K562 (cell line): ENCODE measurements around the gene PLEKHM3. TPM values are rescaled to one million over a fixed set of nuclear protein-coding genes. Genes with fewer than 3 reads are reported as not detected.

Source experiments
- ATAC-seq: fragments of 200-7000 bp; cut with Tn5 transposase; 3 replicates; pipeline ENCODE4 v1.9.1; 2020; ENCODE audit warnings: moderate library complexity
- BruUV-seq: library from RNA; stranded (reverse); fragments of 400-500 nt; replicated peaks from 2 replicates; lab custom pipeline; 2021; lab: Mats Ljungman, UMichigan
- CTCF ChIA-PET: fragments of 300-600 bp; formaldehyde crosslinking; extraction: SDS; loops from one replicate; lab custom pipeline; 2021; ENCODE audit warnings: low intra/inter-chr PET ratio; lab: Yijun Ruan, JAX
- POLR2A ChIA-PET: fragments of 300-600, 350-650 bp; sonication (Branson Sonifier 250); formaldehyde crosslinking; extraction: SDS; loops from one replicate; lab custom pipeline; 2021; ENCODE audit warnings: antibody characterized with exemption, inconsistent platforms; lab: Yijun Ruan, JAX
- DNase-seq, 4 experiments: peaks; one replicate each; pipeline versions ENCODE4 v3.0.0 to v3.0.0-alpha.2; 2011 to 2018; ENCODE audit warnings: low spot score in 3 of 4, mixed read lengths in 3 of 4; ENCODE audit errors: extremely low read depth in 1 of 4
- FAIRE-seq: peaks from 2 replicates; lab custom pipeline; 2011; peaks lifted over from hg19 to GRCh38; lab: Jason Lieb, UNC
- H2AFZ ChIP-seq: 2 replicates; pipeline ENCODE4 v1.6.0; 2011; ENCODE audit warnings: low read depth, low read length, control low read depth, inconsistent platforms
- H3K27ac ChIP-seq: fragments of 200-600 bp; 3 replicates; pipeline ENCODE4 v1.8.0; 2011; ENCODE audit warnings: low read depth, mild to moderate bottlenecking, control low read depth, inconsistent platforms, low read length, moderate library complexity, mixed read lengths; ENCODE audit errors: extremely low read depth
- H3K27me3 ChIP-seq, 2 experiments: fragments of 300-600 bp in 1 of 2; 2 replicates in 1 of 2; 3 replicates in 1 of 2; pipeline versions ENCODE4 v1.6.0 to v1.8.0; 2011; ENCODE audit warnings: inconsistent platforms in 2 of 2, low read length in 2 of 2, mild to moderate bottlenecking in 1 of 2, mixed read lengths in 1 of 2, moderate library complexity in 1 of 2; ENCODE audit not compliant: control insufficient read depth in 2 of 2, insufficient read depth in 2 of 2
- H3K36me3 ChIP-seq: fragments of 300-600 bp; 3 replicates; pipeline ENCODE4 v1.8.0; 2011; ENCODE audit warnings: mild to moderate bottlenecking, low read length, inconsistent platforms; ENCODE audit not compliant: control insufficient read depth, insufficient read depth
- H3K4me1 ChIP-seq, 2 experiments: fragments of 200-600 bp in 1 of 2; replicated peaks in 1 of 2; 2 replicates in 1 of 2; 3 replicates in 1 of 2; pipeline versions ENCODE4 v1.5.1 to v1.8.0; 2011; ENCODE audit warnings: inconsistent platforms in 2 of 2, low read length in 2 of 2, mild to moderate bottlenecking in 1 of 2, mixed read lengths in 1 of 2, moderate library complexity in 1 of 2; ENCODE audit not compliant: control insufficient read depth in 2 of 2, insufficient read depth in 2 of 2
- H3K4me2 ChIP-seq: 2 replicates; pipeline ENCODE4 v1.6.1; 2011; ENCODE audit warnings: low read length, control low read depth, inconsistent platforms, mixed read lengths; ENCODE audit not compliant: insufficient read depth
- H3K4me3 ChIP-seq: fragments of 200-600 bp; sonication (generic), shearing (Covaris generic); 2 replicates; pipeline ENCODE4 v1.5.1; 2016; ENCODE audit warnings: control low read depth, inconsistent platforms
- H3K79me2 ChIP-seq: fragments of 200-600 bp; 3 replicates; pipeline ENCODE4 v1.8.0; 2011; ENCODE audit warnings: low read length, inconsistent platforms; ENCODE audit not compliant: control insufficient read depth, insufficient read depth
- H3K9ac ChIP-seq, 2 experiments: 2 replicates each; pipeline versions ENCODE4 v1.6.0 to v1.6.1; 2011; ENCODE audit warnings: low read depth in 2 of 2, low read length in 2 of 2, control low read depth in 1 of 2, inconsistent platforms in 1 of 2, mild to moderate bottlenecking in 1 of 2, mixed read lengths in 1 of 2; ENCODE audit not compliant: insufficient read depth in 1 of 2
- H3K9me1 ChIP-seq: one replicate; pipeline ENCODE4 v1.6.0; 2011; ENCODE audit warnings: inconsistent platforms, mild to moderate bottlenecking, low read length, moderate library complexity; ENCODE audit not compliant: control insufficient read depth, insufficient read depth
- H3K9me3 ChIP-seq: replicated peaks from 2 replicates; pipeline ENCODE4 v1.5.1; 2011; ENCODE audit warnings: low read depth, low read length, inconsistent platforms; ENCODE audit not compliant: control insufficient read depth, insufficient read depth
- H4K20me1 ChIP-seq: replicated peaks from 2 replicates; pipeline ENCODE4 v1.6.1; 2011; ENCODE audit warnings: low read length, inconsistent platforms, mixed read lengths; ENCODE audit not compliant: control insufficient read depth, insufficient read depth
- ARID2 ChIP-seq: fragments of 450-650 bp; IDR thresholded peaks from 2 replicates; pipeline ENCODE4 v1.6.1; 2017; ENCODE audit warnings: antibody characterized with exemption, mild to moderate bottlenecking
- CHAMP1 ChIP-seq: fragments of 450-650 bp; IDR thresholded peaks from 2 replicates; pipeline ENCODE4 v1.6.1; 2016; ENCODE audit warnings: mild to moderate bottlenecking
- FOSL1 ChIP-seq: fragments of 200-800 bp; sonication (Bioruptor generic); conservative IDR thresholded peaks from 2 replicates; pipeline ENCODE4 v1.6.1; 2016; ENCODE audit warnings: missing genetic modification characterization, missing compliant biosample characterization
- HEY1 ChIP-seq: fragments of 250-450 bp; sonication (Bioruptor Pico); IDR thresholded peaks from 2 replicates; pipeline ENCODE4 v1.5.0; 2020; ENCODE audit warnings: mild to moderate bottlenecking, moderate library complexity, borderline replicate concordance
- MAFF ChIP-seq: IDR thresholded peaks from 2 replicates; pipeline ENCODE4 v1.6.1; 2012; ENCODE audit warnings: low read length, improper control_type of control experiment
- NELFE ChIP-seq: IDR thresholded peaks from 2 replicates; pipeline ENCODE4 v1.6.1; 2011; ENCODE audit warnings: mild to moderate bottlenecking; ENCODE audit not compliant: insufficient read depth, insufficient read length
- PML ChIP-seq: IDR thresholded peaks from 2 replicates; pipeline ENCODE4 v1.6.1; 2012; ENCODE audit warnings: low read length, inconsistent platforms
- PRMT5 ChIP-seq: sonication (generic); formaldehyde crosslinking; IDR thresholded peaks from 2 replicates; pipeline ENCODE4 v1.5.0; 2020; ENCODE audit warnings: missing genetic modification reagents
- PYGO2 ChIP-seq: fragments of 450-650 bp; IDR thresholded peaks from 2 replicates; pipeline ENCODE4 v1.6.1; 2016; ENCODE audit warnings: mild to moderate bottlenecking, missing genetic modification characterization, moderate library complexity, missing compliant biosample characterization
- RCOR1 ChIP-seq, 2 experiments: IDR thresholded peaks; 2 replicates each; pipeline ENCODE4 v1.6.1; 2012; ENCODE audit warnings: low read depth in 2 of 2, low read length in 2 of 2, borderline replicate concordance in 1 of 2, improper control_type of control experiment in 1 of 2
- RFX7 ChIP-seq: fragments of 250-450 bp; sonication (Bioruptor Pico); IDR thresholded peaks from 2 replicates; pipeline ENCODE4 v1.5.1; 2021; ENCODE audit warnings: mild to moderate bottlenecking
- STAG1 ChIP-seq: sonication (generic); formaldehyde crosslinking; IDR thresholded peaks from 2 replicates; pipeline ENCODE4 v1.5.0; 2020; ENCODE audit warnings: missing genetic modification reagents, borderline replicate concordance
- TCF7L2 ChIP-seq: fragments of 150-350 bp; IDR thresholded peaks from 2 replicates; pipeline ENCODE4 v1.6.1; 2016; ENCODE audit warnings: low read depth, mild to moderate bottlenecking, low read length, moderate library complexity
- WGBS: fragments of 100-300 bp; shearing (Covaris generic); methylation state at CpG from one replicate; pipeline ENCODE4 v1.1.6; 2016; ENCODE audit warnings: low coverage, mixed read lengths; ENCODE audit not compliant: insufficient coverage; ENCODE audit errors: missing lambda C conversion rate; 5-methylcytosine and 5-hydroxymethylcytosine counted together
- in situ Hi-C: fragments of 300-500 bp; cut with MboI; formaldehyde crosslinking; loops from 4 replicates; pipeline ENCODE4 v1.15.0; 2018; ENCODE audit warnings: inconsistent platforms, mixed read lengths
- intact Hi-C: fragments of 100-400 bp; cut with micrococcal nuclease; formaldehyde crosslinking; loops from 2 replicates; pipeline ENCODE4 v1.14.2; 2022
- polyA plus RNA-seq, 8 experiments: library from polyadenylated mRNA; depleted of rRNA in 4 of 8; stranded (reverse) in 5 of 8; unstranded in 3 of 8; fragments of >200 nt; fragmentation: Nextera tagmentation in 2 of 8; fragmentation: Illumina TruSeq in 1 of 8; extraction: Ambion mirVana in 2 of 8; extraction: Trizol in 1 of 8; gene quantifications; 2 replicates each; pipeline versions ENCODE4 v1.2.1 to v1.2.3, GENCODE V29; 2011 to 2014; ENCODE audit warnings: inconsistent platforms in 1 of 8, missing spikeins in 1 of 8
- total RNA-seq, 7 experiments: library from RNA; depleted of rRNA in 6 of 7; stranded (reverse); fragments of >200 nt in 6 of 7; fragmentation: Illumina TruSeq in 2 of 7; extraction: Trizol in 2 of 7; gene quantifications; 2 replicates each; pipeline versions ENCODE4 v1.2.1 to v1.2.3, GENCODE V29; 2011 to 2021; ENCODE audit warnings: low replicate concordance in 1 of 7

PLEKHM3 gene
- total and polyA plus RNA-seq, 9 of the 15 experiments (the other 6 are each of a cell fraction or from before 2014, with no cell fraction given), result 0.24 to 1.6 (median 1.0) TPM

- TF ChIP-seq RFX7 (CRISPR knock-in tag) (no peak), PRMT5 (no peak), PYGO2 (tag) (no peak), MAFF (no peak), FOSL1 (tag) (no peak), PML (no peak)
Measured at GRCh38 chr2:207867905-207868304, 157.4 kb downstream of the PLEKHM3 start (continued).

- DNase-seq (no peak), FAIRE-seq (no peak), ATAC-seq (no peak)
- intact Hi-C loops, result loop anchor here (10.0 kb wide), 1 partner anchor 168 kb away; no protein-coding TSS in a partner anchor
- H3K79me2 ChIP-seq, result no peaks in the 10 kb centered on the region
- no peaks in the 10 kb centered on the region for H3K9me3 ChIP-seq
- WGBS, result 38% methylated on average over 3 of the region's 3 CpGs
- ChIA-PET CTCF (no interaction called here), POLR2A (interaction anchor here (0.7 kb wide), 1 partner anchor 336 kb away, joined by 3 read pairs; no protein-coding TSS in a partner anchor)
- H3K4me1 ChIP-seq, result 0 out of 5 replicates have a peak, but pooled peaks cover 0 to 2% of the 10 kb centered on the region in 2 experiments
- no peak overlapping the region for H2AFZ ChIP-seq
- H4K20me1 ChIP-seq, result no peaks in the 10 kb centered on the region
- no peak overlapping the region for H3K9ac ChIP-seq
- BruUV-seq, result no TSS peak
- no peaks in the 10 kb centered on the region for H3K36me3 ChIP-seq
- no peaks in the 10 kb centered on the region for H3K9me1 ChIP-seq
- H3K27me3 ChIP-seq, result no peaks in the 10 kb centered on the region
- H3K27ac ChIP-seq, result no peak overlapping the region
- in situ Hi-C loops, result no loop called here
- no peak for TF ChIP-seq CHAMP1
- no peak for TF ChIP-seq STAG1 (CRISPR knock-in tag)
- TF ChIP-seq TCF7L2, result no peak
- no peak for TF ChIP-seq RCOR1 (IDR thresholded peaks at IDR 0.05; ENCODE audit: borderline replicate concordance in 1 of 2, low read depth in 2 of 2, low read length in 2 of 2)
- TF ChIP-seq NELFE, result no peak
- TF ChIP-seq HEY1 (CRISPR knock-in tag), result no peak
- TF ChIP-seq ARID2, result no peak
- H3K4me3 ChIP-seq, result no peak overlapping the region
- no peak overlapping the region for H3K4me2 ChIP-seq
Measured at GRCh38 chr2:207867056-207867455, 158.3 kb downstream of the PLEKHM3 start.
